GM18505 (cell line): ENCODE results near the gene HSD11B1L.

Source experiments
- ATAC-seq: cut with Tn5 transposase; IDR thresholded peaks from one replicate; pipeline ENCODE4 v1.9.1; 2021; ENCODE audit not compliant: unreplicated experiment
- POLR2A ChIP-seq: IDR thresholded peaks from 4 replicates; pipeline ENCODE4 v1.6.1; 2011; ENCODE audit warnings: borderline replicate concordance; ENCODE audit not compliant: insufficient read depth, insufficient read length; ENCODE audit errors: extremely low read depth

HSD11B1L gene, protein sequence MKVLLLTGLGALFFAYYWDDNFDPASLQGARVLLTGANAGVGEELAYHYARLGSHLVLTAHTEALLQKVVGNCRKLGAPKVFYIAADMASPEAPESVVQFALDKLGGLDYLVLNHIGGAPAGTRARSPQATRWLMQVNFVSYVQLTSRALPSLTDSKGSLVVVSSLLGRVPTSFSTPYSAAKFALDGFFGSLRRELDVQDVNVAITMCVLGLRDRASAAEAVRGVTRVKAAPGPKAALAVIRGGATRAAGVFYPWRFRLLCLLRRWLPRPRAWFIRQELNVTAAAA

DNA sequence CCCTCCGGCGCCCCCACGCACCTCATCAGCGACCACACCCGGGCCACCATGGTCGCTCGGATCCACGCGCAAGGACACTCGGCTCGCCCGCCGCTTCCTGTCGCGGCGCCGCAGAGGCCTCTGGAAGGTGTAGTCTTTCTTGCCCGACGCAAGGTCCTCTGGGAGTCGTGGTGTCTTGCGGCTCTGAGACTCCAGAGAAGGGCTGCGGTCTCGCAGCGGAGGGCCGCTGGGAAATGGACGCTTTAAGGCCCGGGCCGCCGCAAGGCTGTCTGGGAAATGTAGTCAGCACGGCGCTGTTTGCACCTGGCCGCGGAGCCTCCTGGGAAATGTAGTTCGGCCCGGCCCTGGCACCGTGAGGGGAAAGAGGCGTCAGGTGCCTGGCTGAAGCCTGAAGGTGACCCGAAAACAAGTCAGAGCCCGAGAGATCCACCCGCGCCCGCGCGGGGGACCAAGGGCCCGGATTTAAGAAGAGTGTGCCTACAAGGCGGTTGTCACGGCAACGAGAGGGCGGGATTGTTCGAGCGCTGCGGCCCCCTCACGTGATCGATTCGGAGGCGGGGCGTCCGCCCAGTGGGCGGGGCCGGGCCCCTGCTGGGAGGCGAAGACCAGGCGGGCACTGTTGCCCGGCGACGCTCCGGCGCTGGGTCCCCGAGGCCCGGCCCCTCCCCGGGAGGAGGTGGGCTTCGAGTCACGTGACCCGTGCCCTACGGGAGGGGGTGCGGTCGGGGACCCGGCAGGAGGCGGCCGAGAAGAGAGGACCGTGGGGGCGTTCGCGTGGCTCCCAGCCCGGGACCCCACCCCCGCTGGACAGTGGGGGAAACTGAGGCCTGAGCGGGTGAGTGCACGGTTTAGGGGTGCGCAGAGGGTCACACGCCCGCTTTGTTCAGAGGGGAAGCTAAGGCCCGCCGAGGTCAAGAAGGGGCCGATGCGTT lies at the start of gene HSD11B1L, which contains the start of gene MICOS13:
HSD11B1L (plus strand) TSS at position 591 of the 932 bp plus-strand sequence. CDS start 3,806 bp downstream, outside the sequence.
MICOS13 (minus strand) TSS at position 80 of the 932 bp plus-strand sequence; CDS start at position 50, 30 bp downstream.
- peak; percentile 74 for ATAC-seq
- TF ChIP-seq POLR2A = peak; percentile 84

DNA sequence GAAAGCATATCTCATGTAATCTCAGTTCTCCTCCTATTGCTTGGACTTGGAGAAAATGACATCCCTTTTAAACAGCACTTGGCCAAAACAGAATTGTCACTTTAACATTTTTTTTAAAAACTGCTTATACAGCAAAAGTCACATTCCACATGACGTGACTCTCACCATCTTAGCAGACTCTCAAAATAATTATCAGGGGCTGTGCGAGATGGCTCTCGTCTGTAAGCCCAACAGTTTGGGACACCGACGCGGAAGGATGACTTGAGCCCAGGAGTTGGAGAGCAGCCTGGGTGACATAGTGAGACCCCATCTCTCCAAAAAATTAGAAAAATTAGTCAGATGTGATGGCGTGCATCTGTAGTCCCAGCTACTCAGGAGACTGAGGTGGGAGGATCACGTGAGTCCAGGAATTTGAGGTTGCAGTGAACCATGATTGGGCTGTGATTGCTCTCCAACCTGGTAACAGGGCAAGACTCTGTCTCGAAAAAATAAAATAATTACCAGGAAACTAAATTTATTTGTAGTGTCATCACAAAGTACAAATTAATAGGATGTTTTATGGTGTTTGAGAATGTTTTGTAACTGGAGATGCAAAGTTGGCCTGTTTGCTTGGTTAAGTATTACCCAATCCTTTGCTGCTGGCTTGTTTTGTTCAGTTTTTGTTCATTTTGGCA lies 49.1 kb upstream of the HSD11B1L start:
- TF ChIP-seq POLR2A = no peak
- no peak for ATAC-seq

DNA sequence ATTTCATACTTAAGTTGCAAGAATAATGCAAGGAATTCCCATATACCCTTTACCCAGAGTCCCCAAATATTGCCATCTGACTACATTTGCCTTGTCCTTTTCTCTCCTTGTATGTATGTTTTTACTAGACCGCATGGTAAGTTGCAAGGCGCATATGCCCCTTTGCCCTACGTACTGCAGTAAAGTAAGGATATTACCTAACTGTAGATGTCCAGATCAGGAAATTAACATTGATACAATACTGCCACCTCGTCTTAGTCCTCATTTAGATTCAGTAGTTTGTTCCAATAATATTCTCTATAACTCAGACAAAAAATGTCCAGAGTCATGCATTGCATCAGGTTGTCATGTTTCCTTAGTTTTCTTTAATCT lies 48.6 kb upstream of the HSD11B1L start:
- no peak for ATAC-seq
- no peak for TF ChIP-seq POLR2A

DNA sequence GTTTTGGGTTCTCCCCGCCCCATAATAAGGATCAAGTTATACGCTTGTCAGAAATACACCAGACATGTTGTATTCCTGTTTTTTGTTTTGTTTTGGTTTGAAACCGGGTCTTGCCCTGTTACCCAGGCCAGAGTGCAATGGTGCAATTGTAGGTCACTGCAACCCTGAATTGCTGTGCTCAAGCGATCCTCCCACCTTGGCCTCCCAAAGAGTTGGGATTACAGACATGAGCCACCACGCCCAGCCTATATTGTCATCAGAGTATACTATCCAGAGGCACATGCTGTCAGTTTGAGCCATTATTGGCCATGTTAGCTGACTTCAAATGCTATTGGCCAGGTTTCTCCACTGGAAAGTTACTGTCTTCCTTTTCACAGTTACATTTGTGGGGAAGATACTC lies 48.2 kb upstream of the HSD11B1L start:
- ATAC-seq = no peak

DNA sequence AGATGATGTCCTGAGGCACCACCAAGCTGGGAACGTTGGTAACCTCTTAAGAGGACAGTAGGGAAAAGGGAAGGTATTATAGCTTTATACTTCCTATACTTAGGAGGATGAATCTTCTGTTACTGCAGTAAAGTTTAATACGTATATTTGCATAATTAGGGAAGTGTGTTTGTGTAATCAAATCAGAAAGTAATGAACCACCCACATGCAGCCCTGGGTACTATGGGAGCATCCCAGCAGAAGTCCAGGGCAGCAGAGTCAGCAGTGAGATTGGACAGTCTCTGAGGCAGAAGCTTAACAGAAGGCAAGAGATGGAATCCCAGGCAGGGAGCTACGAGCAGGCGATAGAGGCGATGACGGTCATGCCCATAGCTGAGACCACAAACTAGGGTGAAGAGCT lies 45.4 kb upstream of the HSD11B1L start:
- no peak for TF ChIP-seq POLR2A
- ATAC-seq = no peak

More for the DNA sequence above, 48.2 kb upstream of the HSD11B1L start:
- TF ChIP-seq POLR2A = no peak

DNA sequence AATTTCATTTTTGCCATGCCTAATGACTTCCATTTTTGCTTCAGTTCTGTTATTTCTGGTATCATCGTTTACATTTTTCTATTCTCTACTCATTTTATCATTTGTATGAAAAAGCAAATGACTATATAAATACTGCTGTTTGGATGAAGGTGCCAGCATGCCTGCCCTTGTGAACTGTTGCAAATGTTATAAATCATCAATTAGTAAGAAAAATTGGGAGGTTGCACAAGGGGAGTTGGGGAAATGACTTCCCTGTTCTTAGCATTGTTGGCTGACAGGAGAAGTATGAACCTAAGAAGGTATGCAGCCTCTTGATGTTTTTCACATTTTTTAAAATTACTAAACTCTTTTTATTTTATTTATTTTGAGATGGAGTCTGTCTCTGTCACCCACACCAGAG lies 42.9 kb upstream of the HSD11B1L start:
- ATAC-seq = no peak

DNA sequence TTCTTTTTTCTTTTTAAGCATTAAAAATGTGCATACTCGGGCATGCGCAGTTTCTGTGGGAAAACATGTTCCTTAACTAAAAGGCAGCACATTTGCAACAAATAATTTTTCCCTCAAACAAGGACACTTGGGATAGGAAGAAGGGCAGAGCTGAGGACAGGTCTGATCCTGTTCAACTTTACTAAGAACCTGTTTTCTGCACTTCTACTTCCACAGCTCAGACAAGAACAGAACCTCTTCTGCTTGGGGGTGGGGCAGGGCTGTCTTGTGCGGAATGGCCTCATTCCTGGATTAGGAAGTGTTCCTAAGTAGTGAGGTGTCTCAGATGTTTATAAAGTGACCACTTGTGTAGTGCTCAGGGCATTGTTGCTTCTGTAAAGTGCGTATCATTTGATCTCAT lies 39.7 kb upstream of the HSD11B1L start:
- no peak for ATAC-seq
- no peak for TF ChIP-seq POLR2A

More for the DNA sequence above, 42.9 kb upstream of the HSD11B1L start:
- no peak for TF ChIP-seq POLR2A

DNA sequence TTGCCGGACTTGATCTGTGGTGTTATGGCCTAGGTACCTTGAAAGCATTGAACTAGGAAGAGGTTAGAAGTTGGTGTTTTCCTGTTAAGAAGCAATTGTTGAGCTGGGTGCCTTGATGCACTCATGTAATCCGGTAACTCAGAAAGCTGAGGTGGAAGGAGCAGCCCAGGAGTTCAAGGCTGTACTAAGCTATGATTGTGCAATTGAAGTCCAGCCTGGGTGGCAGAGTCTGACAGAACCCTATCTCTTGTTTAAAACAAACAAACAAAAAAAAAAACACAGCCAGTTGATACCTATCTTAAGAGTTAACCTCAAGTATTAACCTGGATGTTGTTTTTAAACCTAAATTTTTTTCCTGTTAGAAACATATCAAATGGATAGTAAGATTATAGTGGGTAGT lies 38.6 kb upstream of the HSD11B1L start:
- TF ChIP-seq POLR2A = no peak
- no peak for ATAC-seq

DNA sequence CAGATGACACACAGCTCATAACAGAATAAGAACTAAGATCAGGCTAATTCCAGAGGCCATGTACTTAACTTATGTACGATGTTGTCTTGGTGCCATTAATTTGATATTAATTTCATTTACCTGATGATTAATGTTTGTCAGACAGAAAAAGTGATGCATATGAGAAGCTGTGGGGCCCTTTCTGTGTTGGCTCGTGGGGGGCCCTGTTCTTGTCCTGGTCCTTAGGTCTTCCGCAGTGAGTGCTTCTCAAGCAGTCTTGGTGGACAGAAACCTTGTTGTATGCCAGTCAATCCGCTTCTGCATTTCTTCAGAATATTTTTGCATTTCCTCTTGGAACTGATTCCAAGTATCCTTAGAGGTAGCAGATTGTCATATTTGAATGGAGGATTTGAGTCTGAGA lies 37.8 kb upstream of the HSD11B1L start:
- TF ChIP-seq POLR2A = no peak

DNA sequence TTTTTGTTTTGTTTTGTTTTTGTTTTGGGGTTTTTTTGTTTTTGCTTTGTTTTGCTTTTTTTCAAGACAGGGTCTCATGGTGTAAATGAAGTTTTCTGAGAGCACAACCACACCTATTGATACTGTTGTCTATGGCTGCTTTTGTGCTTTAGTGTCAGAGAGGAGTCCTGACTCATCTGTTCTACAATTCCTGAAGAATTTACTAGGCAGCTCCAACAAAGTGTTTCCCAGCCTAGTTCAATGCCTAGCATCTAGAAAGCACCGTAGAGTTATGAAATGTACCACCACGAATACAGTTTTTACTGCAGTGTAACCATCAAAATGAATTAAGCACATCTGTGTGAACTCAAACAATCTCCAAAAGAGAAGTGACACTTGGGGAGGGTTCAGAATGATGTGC lies 36.8 kb upstream of the HSD11B1L start:
- TF ChIP-seq POLR2A = no peak
- ATAC-seq = no peak

More for the DNA sequence above, 37.8 kb upstream of the HSD11B1L start:
- no peak for ATAC-seq

DNA sequence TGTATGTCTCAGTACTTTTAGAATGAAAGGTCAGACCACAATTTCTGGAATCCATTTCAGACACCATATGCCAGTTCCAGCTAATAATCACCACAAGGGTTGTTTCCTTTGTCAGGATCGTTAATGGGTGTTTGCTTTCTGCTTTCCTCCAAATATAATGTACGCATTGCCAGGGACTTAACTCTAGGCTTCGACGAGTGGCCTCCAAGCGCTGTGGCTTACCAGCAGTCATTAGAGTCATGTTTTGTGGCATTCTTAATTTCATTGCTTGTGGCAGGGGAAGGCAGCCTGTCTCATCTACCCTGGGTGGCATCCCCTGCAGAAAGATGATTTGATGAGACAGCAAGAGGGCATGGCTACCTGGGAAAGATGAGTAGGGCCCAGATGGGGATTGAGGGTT lies 35.4 kb upstream of the HSD11B1L start:
- no peak for ATAC-seq
- TF ChIP-seq POLR2A = no peak

DNA sequence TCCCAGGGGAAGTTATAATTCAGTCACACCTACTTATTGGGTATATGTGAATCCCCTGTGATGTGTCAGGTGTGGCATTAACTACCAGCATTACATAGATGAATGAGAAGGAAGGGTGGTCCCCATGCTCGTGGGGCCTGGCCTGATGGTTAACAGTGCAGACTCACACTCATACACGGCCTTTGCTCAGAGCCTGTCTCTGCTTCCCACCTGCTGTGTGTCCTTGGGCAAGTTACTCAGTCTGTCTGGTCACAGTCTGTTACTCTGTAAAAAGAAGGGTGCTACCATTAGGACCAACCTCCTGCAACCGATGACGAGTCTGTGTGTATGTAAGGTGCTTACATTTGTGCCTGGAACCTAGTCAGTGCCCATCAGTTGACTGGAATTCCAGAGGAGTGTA lies 34.1 kb upstream of the HSD11B1L start:
- no peak for TF ChIP-seq POLR2A
- no peak for ATAC-seq

DNA sequence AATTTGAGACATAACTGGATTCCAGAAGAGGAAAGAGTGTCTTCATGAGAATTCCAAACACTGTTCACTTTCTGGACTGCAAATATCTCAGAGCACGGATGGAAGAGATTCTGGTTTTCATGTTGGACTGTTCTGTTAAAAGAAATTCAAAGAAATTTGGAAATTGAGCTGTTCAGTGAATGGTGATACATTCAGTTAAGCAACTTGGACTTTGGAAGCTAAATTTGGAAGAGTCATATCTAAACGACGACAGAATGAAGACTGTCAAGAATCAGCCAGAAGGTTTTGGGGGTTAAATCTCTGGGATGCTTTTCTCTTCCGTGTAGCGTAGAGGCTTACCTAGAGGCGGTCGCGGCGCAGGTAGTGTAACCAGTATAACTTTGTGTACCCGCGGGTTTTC lies 32.4 kb upstream of the HSD11B1L start:
- ATAC-seq = no peak
- TF ChIP-seq POLR2A = no peak
